ENCODE data around the gene KIAA1217. TPM values are rescaled to one million over a fixed set of nuclear protein-coding genes. Genes with fewer than 3 reads are reported as not detected.

The KIAA1217 gene
- total and polyA plus RNA-seq, 2 of the 8 experiments (the other 6 are each of a cell fraction or from before 2014, with no cell fraction given) = 4.5 to 15.6 TPM

DNA sequence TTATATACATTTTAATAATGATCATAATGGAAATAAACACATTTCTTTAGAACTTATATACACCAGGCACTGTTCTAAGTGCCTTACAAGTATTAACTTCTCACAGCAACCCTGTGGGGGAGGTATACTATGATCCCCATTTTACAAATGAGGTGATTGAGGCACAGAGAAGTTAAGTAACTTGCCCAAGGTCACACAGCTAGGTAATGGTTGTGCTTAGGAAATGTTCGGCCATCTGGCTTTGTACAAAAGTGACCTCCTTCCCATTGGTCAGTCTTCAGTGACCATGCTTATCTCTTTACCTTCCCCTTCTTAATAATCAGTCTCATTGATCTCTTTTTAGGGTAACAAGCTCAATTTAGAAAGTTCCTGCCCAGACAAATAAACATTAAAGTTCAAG, 158.8 kb downstream of the KIAA1217 start:
- H2BK12ac ChIP-seq (ENCODE audit: low read depth, low read length) = no peak overlapping the region
- CTCF ChIA-PET (ENCODE audit: partially characterized antibody) = interaction anchor here (0.8 to 5.8 kb wide), 3 partner anchors 16 to 375 kb away, joined by 3 to 23 read pairs (median 3); no protein-coding TSS in a partner anchor
- WGBS, 2 experiments (ENCODE audit: extremely low coverage in 1 of 2, insufficient coverage in 1 of 2, insufficient read length in 1 of 2, insufficient replicate concordance in 2 of 2, low coverage in 1 of 2, low lambda C conversion rate in 2 of 2, missing lambda C conversion rate in 1 of 2) = 100% methylated on average over 1 of the region's 1 CpG; no CpG with 5 or more reads in 1 of the 2 experiments

More for the DNA sequence above, 158.8 kb downstream of the KIAA1217 start:
- Histone ChIP-seq H3K4me2 (ENCODE audit: insufficient read depth in 1 of 2, low read depth in 2 of 2, low read length in 2 of 2) (no peak overlapping the region), H4K5ac (ENCODE audit: insufficient read length, low read depth, low read length) (no peak overlapping the region), H3K79me2 (ENCODE audit: control insufficient read depth in 1 of 2, insufficient read depth in 2 of 2, low read length in 2 of 2) (no peaks in the 10 kb centered on the region), H3K14ac (ENCODE audit: insufficient read length) (no peak overlapping the region), H4K8ac (ENCODE audit: extremely low read depth, insufficient read depth, low read length) (no peak overlapping the region), H2AFZ (ENCODE audit: low read length) (no peak overlapping the region), H3K9me3 (ENCODE audit: insufficient read depth in 2 of 2, low read depth in 1 of 2, low read length in 1 of 2) (peaks cover 7 to 11% of the 10 kb centered on the region in 2 experiments; a peak in 3 of 4 replicates), H2BK120ac (replicated peaks; ENCODE audit: low read depth, low read length) (no peak overlapping the region), H4K91ac (replicated peaks; ENCODE audit: insufficient read length, low read length) (no peak overlapping the region), H2BK20ac (ENCODE audit: low read length) (no peak overlapping the region), H2BK15ac (ENCODE audit: low read length) (no peak overlapping the region), H3K4me3 (ENCODE audit: extremely low read depth in 1 of 4, insufficient read depth in 2 of 4, low read depth in 3 of 4, low read length in 4 of 4) (no peak overlapping the region), H3K27me3 (replicated peaks in 1 of 4; ENCODE audit: control insufficient read depth in 3 of 4, extremely low read depth in 1 of 4, insufficient read depth in 3 of 4, low read length in 3 of 4) (no peaks in the 10 kb centered on the region), H3K27ac (ENCODE audit: low read depth, low read length) (no peak overlapping the region), H3K36me3 (ENCODE audit: control insufficient read depth in 2 of 4, insufficient read depth in 4 of 4, low read length in 3 of 4) (0 out of 8 replicates have a peak, but pooled peaks cover 0 to 2% (median 0%) of the 10 kb centered on the region in 4 experiments), H4K20me1 (replicated peaks in 1 of 2; ENCODE audit: control insufficient read depth in 1 of 2, insufficient read depth in 2 of 2, low read length in 2 of 2) (no peaks in the 10 kb centered on the region), H3K23ac (ENCODE audit: insufficient read length) (no peak overlapping the region), H3K56ac (replicated peaks; ENCODE audit: insufficient read length, low read depth, low read length) (no peak overlapping the region), H2AK5ac (ENCODE audit: low read depth, low read length) (no peak overlapping the region), H3K23me2 (ENCODE audit: low read depth, low read length) (no peaks in the 10 kb centered on the region; the same call in 1 of the 2 replicates), H2BK5ac (ENCODE audit: low read depth, low read length) (no peak overlapping the region), H3K4ac (replicated peaks; ENCODE audit: insufficient read length, low read depth, low read length) (no peak overlapping the region), H3K4me1 (replicated peaks in 1 of 4; ENCODE audit: control insufficient read depth in 3 of 4, insufficient read depth in 4 of 4, low read length in 3 of 4) (peaks cover 3 to 8% (median 5%) of the 10 kb centered on the region in 4 experiments; a peak in 6 of 7 replicates), H3K79me1 (ENCODE audit: low read depth, low read length) (no peaks in the 10 kb centered on the region; the same call in 1 of the 2 replicates), H3K18ac (ENCODE audit: extremely low read depth, low read length) (no peak overlapping the region), H3K9ac (replicated peaks in 1 of 4; ENCODE audit: extremely low read depth in 1 of 4, low read depth in 3 of 4, low read length in 3 of 4) (no peak overlapping the region)
- TF ChIP-seq BACH1 (IDR thresholded peaks at IDR 0.05; ENCODE audit: low read length) (no peak), BCL11A (IDR thresholded peaks at IDR 0.05; ENCODE audit: low read depth in 2 of 2, low read length in 2 of 2) (no peak), RXRA (IDR thresholded peaks at IDR 0.05; ENCODE audit: insufficient read depth, low read depth, low read length) (no peak), EP300 (IDR thresholded peaks at IDR 0.05; ENCODE audit: borderline replicate concordance in 1 of 2, low read depth in 2 of 2, low read length in 2 of 2) (no peak), BRCA1 (IDR thresholded peaks at IDR 0.05; ENCODE audit: low read depth, low read length) (no peak), ZNF274 (IDR thresholded peaks at IDR 0.05; ENCODE audit: borderline replicate concordance, extremely low read depth, low read length) (no peak), SIN3A (conservative IDR thresholded peaks at IDR 0.05 in 1 of 2, IDR thresholded peaks at IDR 0.05 in 1 of 2; ENCODE audit: low read depth in 1 of 2, low read length in 2 of 2) (no peak), NRF1 (IDR thresholded peaks at IDR 0.05; ENCODE audit: low read depth, low read length) (no peak)
- POLR2A ChIA-PET (ENCODE audit: partially characterized antibody) = no interaction called here
- DNase-seq (ENCODE audit: low read depth in 1 of 2, low spot score in 2 of 2) = no peak
- FAIRE-seq = no peak

Measured in H1 (cell line).